Immature natural killer cell (primary cell): Measurements from ENCODE around the gene SYT3. TPM values are rescaled to one million over a fixed set of nuclear protein-coding genes. Genes with fewer than 3 reads are reported as not detected.
"Not testable (repeated sequence)": the region's sequence is repeated elsewhere in the genome, so short reads cannot be mapped to it uniquely, and the experiment has no call there.

Experiments used
- DNase-seq, 3 donors: peaks; one replicate each; pipeline ENCODE4 v3.0.0; 2022; ENCODE audit warnings: mixed read lengths in 1 of 3
- H3K27ac Mint-ChIP-seq, 6 donors: one replicate each; pipeline ENCODE4 v1.8.0; 2020; ENCODE audit warnings: mixed read lengths in 6 of 6, mild to moderate bottlenecking in 5 of 6, inconsistent platforms in 4 of 6, moderate library complexity in 3 of 6
- H3K27me3 Mint-ChIP-seq, 3 donors: one replicate each; pipeline ENCODE4 v1.8.0; 2020 to 2021; ENCODE audit warnings: low read depth in 3 of 3, mild to moderate bottlenecking in 3 of 3, mixed read lengths in 3 of 3, moderate library complexity in 3 of 3, inconsistent platforms in 1 of 3
- H3K36me3 Mint-ChIP-seq, 3 donors: one replicate each; pipeline ENCODE4 v1.8.0; 2020; ENCODE audit warnings: mixed read lengths in 3 of 3, inconsistent platforms in 2 of 3, mild to moderate bottlenecking in 2 of 3
- H3K4me1 Mint-ChIP-seq, 2 donors: one replicate each; pipeline ENCODE4 v1.8.0; 2020; ENCODE audit warnings: inconsistent platforms in 2 of 2, mild to moderate bottlenecking in 2 of 2, mixed read lengths in 2 of 2, moderate library complexity in 1 of 2
- H3K4me3 Mint-ChIP-seq, 5 donors: one replicate each; pipeline ENCODE4 v1.8.0; 2020; ENCODE audit warnings: mild to moderate bottlenecking in 5 of 5, mixed read lengths in 5 of 5, inconsistent platforms in 3 of 5, moderate library complexity in 3 of 5
- H3K9me3 Mint-ChIP-seq, 6 donors: one replicate each; pipeline ENCODE4 v1.8.0; 2020; ENCODE audit warnings: mild to moderate bottlenecking in 6 of 6, mixed read lengths in 6 of 6, inconsistent platforms in 4 of 6, moderate library complexity in 3 of 6
- polyA plus RNA-seq, 3 donors: library from polyadenylated mRNA; unstranded; fragments of 300-500 nt; fragmentation: Illumina TruSeq; gene quantifications; one replicate each; pipeline ENCODE4 v1.2.3, GENCODE V29; 2021

Gene SYT3
- polyA plus RNA-seq, 3 donors from 2014 or later, result 0.22 TPM; not detected in 2

DNA sequence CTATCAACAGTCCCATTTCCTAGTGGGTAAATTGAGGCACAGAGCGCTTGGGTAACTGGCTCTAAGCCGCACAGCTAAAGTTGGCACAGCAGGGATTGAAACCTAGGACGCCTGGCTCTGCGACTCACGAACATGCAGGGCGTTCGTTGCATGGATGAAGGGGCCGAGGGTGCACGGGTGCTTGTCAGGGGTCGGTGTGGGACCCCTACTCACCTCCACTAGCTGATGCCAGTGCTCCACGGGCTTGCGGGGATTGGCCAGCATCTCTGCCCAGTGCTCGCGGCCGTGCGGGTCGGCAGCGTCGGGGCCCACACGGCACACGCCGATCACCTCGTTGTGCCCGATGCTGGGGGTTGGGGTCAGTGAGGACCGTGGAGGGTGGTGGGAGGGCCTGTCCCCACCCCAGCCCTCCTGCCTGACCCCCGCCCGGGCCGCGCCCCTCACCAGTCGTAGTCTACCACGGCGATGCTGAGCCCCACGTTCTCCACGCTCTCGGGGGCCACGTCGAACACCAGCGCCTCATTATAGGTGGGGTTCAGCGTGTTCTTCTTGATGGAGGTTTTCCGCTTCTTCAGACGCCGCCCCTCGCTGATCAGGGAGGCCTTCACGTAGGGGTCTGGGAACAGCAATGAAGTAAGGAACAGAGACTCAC is 14.6 kb downstream of the SYT3 start:
- H3K9me3 Mint-ChIP-seq, result no peaks in the 10 kb centered on the region
- no peak overlapping the region for H3K27ac Mint-ChIP-seq
- peaks cover 0 to 7% (median 3%) of the 10 kb centered on the region in 3 donors for H3K27me3 Mint-ChIP-seq
- DNase-seq, result no peak
- no peaks in the 10 kb centered on the region for H3K4me1 Mint-ChIP-seq
- H3K36me3 Mint-ChIP-seq, result no peaks in the 10 kb centered on the region
- H3K4me3 Mint-ChIP-seq, result no peak overlapping the region

DNA sequence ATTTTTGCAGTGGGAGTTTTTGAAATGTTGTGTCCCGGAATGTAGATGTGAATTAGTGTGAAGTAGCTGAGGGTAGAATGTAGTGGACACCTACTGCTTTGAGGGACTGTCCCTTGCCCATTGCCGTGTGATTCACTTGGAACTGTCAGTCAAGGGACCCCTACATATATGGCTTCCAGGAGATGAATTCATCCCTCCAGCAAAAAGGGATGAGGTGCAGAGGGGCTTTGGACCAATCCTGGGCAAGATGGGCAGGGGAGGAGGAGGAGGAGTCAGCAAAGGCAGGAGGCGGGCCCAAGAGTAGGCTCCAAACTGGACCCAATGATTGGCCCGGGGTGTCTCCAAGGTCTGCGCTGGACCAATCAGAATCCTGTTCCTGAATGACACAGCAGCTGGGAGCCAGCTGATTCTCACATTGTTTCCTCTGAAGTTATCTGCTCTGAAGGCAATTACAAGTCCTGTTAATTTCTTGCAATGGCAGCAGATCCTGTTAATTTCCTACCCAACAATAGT is 19.2 kb downstream of the SYT3 start:
- not testable (repeated sequence) for H3K4me3 Mint-ChIP-seq, H3K4me1 Mint-ChIP-seq, H3K36me3 Mint-ChIP-seq, H3K9me3 Mint-ChIP-seq, H3K27ac Mint-ChIP-seq, DNase-seq
- H3K27me3 Mint-ChIP-seq, result peaks cover 0 to 12% (median 0%) of the 10 kb centered on the region in 3 donors

DNA sequence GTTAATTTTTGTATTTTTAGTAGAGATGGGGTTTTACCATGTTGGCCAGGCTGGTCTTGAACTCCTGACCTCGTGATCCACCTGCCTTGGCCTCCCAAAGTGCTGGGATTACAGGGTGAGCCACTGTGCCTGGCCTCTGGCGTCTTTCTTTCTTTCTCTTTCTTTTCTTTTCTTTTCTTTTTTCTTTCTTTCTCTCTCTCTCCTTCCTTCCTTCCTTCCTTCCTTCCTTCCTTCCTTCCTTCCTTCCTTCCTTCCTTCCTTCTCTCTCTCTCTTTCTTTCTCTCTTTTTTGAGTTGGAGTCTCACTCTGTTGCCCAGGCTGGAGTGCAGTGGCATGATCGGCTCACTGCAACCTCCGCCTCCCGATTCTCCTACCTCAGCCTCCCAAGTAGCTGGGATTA is 20.5 kb downstream of the SYT3 start:
- not testable (repeated sequence) for H3K9me3 Mint-ChIP-seq, H3K4me1 Mint-ChIP-seq, H3K4me3 Mint-ChIP-seq, H3K27ac Mint-ChIP-seq, DNase-seq, H3K27me3 Mint-ChIP-seq, H3K36me3 Mint-ChIP-seq

DNA sequence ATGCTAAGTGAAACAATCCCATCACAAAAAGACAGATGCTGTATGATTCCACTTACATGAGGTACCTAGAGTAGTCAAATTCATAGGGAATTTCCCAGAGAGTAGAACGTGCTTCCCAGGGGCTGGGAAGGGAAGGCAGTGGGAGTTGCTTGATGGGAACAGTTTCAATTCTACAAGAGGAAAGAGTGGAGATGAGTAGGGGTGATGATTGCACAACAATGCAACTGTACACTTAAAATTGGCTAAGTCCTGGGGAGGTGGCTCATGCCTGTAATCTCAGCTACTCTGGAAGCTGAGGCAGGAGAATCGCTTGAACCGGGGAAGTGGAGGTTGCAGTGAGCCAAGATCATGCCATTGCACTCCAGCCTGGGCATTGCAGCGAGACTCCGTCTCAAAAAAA is 21.3 kb downstream of the SYT3 start:
- not testable (repeated sequence) for H3K9me3 Mint-ChIP-seq, DNase-seq, H3K36me3 Mint-ChIP-seq, H3K27ac Mint-ChIP-seq, H3K27me3 Mint-ChIP-seq, H3K4me1 Mint-ChIP-seq, H3K4me3 Mint-ChIP-seq

DNA sequence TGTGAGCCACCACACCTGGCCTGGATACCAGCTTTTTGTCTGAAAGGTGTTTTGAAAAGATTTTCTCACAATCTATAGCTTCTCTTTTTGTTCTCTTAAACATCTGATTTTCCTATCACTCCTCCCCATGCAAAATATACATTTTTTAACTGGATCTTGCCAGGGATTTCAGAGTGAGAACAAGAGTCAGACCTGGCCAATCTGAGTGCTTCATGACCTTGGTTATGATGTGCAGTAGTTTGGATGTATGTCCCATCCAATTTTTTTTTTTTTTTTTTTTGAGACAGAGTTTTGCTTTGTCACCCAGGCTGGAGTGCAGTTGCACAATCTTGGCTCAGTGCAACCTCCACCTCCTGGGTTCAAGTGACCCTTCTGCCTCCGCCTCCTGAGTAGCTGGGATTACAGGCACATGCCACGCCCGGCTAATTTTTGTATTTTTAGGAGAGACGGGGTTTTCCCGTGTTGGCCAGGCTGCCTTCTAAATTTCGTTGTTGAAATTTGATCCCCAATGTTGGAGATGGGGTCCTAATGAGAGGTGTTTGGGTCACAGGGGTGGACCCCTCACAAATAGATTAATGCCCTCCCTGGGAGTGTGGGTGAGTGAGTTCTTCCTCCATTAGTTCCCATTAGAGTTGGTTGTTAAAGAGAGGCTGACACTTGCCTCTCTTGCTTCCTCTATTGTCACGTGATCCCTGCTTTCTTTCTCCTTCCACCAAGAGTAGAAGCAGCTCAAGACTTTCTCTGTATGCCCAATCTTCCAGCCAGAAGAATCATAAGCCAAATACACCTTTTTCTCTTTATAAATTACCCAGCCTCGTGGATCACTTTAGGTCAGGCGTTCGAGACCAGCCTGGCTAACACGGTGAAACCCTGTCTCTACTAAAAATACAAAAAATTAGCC is 26.9 kb downstream of the SYT3 start:
- not testable (repeated sequence) for H3K4me1 Mint-ChIP-seq, H3K4me3 Mint-ChIP-seq, H3K27ac Mint-ChIP-seq, DNase-seq, H3K9me3 Mint-ChIP-seq, H3K36me3 Mint-ChIP-seq
- H3K27me3 Mint-ChIP-seq, result peaks cover 0 to 15% (median 9%) of the 10 kb centered on the region in 3 donors

DNA sequence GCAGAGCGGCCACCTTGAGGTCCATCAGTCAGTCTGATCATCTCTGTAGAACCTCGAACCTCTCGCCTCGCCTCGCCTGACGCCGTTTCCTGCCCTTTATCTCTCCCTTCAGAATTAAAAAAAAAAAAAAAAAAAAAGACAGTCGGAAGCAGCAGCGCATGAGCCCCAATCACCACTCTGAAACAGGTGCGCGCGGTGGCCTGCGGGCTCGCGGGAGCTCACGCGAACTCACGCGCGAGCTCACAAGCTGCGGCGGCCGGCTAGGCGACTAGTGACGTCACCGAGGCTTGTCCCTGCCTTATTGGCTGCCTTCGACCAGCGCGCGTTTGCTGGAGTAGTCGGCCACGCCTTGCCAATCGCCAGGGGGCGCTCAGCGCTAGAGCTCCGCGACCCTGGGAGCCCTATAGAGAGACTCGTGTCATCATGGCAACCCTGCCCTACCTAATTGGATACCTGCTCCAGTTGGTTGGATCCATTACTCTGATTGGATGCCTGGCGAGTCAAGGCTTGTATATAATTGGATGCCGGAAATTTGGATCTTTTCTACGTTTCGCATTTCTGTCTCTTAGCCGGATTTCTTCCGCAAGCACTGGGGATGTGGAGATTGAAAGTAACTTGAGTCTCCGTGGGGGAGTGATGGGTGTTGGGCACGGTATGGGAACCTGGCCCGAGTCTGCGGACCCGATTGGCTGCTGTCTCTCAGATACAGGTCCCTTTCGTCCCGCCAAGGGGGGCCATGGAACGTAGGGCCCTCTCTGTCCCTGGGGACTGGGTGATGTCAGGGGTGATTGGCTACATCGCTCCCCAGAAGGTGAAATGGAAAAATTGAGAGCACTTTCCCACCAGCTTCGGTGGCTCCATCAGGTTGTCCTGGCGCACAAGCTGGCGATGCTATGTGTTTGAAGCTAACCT is 31.6 kb downstream of the SYT3 start:
- H3K4me1 Mint-ChIP-seq, result peaks cover 18 to 21% of the 10 kb centered on the region in 2 donors
- peak; percentile 52 to 63 (median 54) for DNase-seq
- H3K27me3 Mint-ChIP-seq, result peaks cover 0 to 17% (median 9%) of the 10 kb centered on the region in 3 donors
- H3K9me3 Mint-ChIP-seq, result peaks cover 0 to 10% (median 0%) of the 10 kb centered on the region in 6 donors
- H3K4me3 Mint-ChIP-seq, result peak overlapping the region in 4 of 5 donors; percentile 10 to 30 (median 22)
- no peaks in the 10 kb centered on the region for H3K36me3 Mint-ChIP-seq
- peak overlapping the region in 1 of 6 donors; percentile 46 for H3K27ac Mint-ChIP-seq

DNA sequence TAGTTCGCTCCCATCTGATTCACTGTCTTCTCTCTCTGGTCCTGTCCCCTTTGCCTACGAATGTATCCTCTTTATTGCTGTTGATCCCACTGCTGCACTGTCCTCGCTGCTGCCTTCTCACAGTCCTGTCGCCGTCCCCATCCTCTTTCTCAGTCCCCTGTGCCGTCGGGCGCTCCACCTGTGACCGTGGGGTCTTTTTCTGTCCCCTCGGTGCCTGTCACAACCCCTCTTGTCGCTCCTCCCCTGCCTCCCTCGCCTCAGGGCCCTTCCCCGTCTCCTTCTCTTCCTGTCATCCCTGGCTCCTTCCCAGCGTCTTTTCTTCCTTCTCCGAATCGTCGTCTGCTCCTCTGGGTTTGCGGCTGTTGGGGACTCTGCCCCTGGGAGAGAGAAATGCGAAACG is 32.3 kb downstream of the SYT3 start:
- peaks cover 0 to 19% (median 10%) of the 10 kb centered on the region in 3 donors for H3K27me3 Mint-ChIP-seq
- no peaks in the 10 kb centered on the region for H3K36me3 Mint-ChIP-seq
- H3K27ac Mint-ChIP-seq, result peak overlapping the region in 1 of 6 donors; percentile 11
- H3K4me1 Mint-ChIP-seq, result peaks cover 18 to 21% of the 10 kb centered on the region in 2 donors
- no peak for DNase-seq
- H3K9me3 Mint-ChIP-seq, result peaks cover 0 to 10% (median 0%) of the 10 kb centered on the region in 6 donors
- peak overlapping the region in 2 of 5 donors; percentile 21 for H3K4me3 Mint-ChIP-seq

DNA sequence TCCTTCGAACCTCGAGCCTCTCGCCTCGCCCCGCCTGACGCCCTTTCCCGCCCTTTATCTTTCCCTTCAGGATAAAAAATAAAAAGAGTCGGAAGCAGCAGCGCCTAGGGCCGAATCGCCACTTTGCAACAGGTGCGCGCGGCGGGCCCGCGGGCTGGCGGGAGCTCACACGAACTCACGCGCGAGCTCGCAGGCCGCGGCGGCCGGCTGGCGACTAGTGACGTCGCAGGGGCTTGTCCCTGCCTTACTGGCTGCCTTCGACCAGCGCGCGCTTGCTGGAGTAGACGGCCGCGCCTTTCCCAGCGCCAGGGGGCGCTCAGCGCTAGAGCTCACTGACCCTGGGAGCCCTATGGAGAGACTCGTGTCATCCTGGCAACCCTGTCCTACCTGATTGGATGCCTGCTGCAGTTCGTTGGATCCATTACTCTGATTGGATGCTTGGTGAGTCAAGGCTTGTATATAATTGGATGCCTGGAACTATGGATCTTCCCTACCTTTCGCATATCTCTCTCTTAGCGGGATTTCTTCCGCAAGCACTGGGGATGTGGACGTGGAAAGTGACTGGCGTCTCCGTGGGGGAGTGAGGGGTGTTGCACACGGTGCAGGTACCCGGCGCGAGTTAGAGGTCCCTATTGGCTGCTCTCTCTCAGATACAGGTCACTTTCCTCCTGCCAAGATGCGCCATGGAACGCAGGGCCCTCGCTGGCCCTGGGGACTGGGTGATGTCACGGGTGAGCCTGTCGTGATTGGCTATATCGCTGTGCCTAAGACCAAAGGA is 33.4 kb downstream of the SYT3 start:
- not testable (repeated sequence) for H3K27ac Mint-ChIP-seq, H3K9me3 Mint-ChIP-seq, DNase-seq, H3K4me3 Mint-ChIP-seq, H3K36me3 Mint-ChIP-seq
- Mint-ChIP-seq H3K4me1 (peaks cover 18 to 21% of the 10 kb centered on the region in 2 donors), H3K27me3 (peaks cover 0 to 21% (median 6%) of the 10 kb centered on the region in 3 donors)

DNA sequence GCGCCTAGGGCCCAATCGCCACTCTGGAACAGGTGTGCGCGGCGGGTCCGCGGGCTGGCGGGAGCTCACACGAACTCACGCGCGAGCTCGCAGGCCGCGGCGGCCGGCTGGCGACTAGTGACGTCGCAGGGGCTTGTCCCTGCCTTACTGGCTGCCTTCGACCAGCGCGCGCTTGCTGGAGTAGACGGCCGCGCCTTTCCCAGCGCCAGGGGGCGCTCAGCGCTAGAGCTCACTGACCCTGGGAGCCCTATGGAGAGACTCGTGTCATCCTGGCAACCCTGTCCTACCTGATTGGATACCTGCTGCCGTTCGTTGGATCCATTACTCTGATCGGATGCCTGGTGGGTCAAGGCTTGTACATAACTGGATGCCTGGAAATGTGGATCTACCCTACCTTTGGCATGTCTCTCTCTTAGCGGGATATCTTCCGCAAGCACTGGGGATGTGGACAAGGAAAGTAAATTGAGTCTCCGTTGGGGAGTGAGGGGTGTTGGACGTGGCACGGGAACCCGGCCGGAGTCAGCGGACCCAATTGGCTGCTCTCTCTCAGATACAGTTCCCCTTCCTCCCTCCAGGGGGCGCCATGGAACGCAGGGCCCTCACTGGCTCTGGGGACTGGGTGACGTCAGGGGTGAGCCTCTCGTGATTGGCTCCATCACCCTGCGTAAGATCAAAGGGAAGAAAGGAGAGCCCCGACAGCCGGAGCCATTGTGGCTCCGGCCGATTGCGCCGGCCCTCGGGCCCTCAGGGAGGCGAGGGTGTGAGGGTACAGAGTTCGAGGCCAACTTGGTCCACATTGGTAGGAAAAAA is 35.2 kb downstream of the SYT3 start:
- peaks cover 18 to 21% of the 10 kb centered on the region in 2 donors for H3K4me1 Mint-ChIP-seq
- H3K9me3 Mint-ChIP-seq, H3K27ac Mint-ChIP-seq, DNase-seq, H3K36me3 Mint-ChIP-seq, H3K4me3 Mint-ChIP-seq: not testable (repeated sequence)
- H3K27me3 Mint-ChIP-seq, result peaks cover 0 to 13% (median 13%) of the 10 kb centered on the region in 3 donors

DNA sequence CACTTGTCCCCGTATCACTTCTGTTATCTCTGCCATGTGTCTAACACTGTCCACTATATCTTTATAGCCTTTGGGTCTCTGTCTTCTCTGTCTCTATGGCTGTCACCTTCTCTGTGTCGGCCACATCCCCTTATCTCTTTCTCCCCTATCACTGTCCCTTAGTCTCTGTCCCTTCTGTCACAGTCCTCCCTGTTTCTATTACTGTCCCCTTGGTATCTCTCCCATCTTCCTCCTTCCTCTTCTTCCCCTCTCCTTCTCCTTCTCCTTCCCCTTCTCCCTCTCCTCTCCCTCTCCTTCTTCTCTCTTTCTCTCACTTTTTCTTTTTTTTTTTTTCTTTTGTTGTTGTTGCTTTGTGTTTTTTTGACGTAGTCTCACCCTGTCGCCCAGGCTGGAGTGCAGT is 36.7 kb downstream of the SYT3 start:
- peaks cover 2 to 10% (median 9%) of the 10 kb centered on the region in 3 donors for H3K27me3 Mint-ChIP-seq
- DNase-seq, result no peak
- H3K27ac Mint-ChIP-seq, result no peak overlapping the region

DNA sequence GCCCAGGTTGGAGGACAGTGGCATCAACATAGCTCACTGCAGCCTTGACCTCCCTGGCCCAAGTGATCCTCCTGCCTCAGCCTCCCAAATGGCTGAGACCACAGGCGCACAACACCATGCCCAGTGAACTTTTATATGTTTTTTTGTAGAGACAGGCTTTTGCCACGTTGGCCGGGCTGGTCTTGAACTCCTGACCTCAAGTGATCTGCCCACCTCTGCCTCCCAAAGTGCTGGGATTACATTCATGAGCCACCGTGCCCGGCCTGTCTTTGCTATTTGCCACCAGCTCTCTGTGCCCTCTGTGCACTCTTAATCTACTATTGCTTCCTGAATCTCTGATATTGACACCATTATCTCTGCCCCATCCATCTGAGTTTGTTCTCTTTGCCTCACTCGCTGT is 37.2 kb downstream of the SYT3 start:
- Mint-ChIP-seq H3K27me3 (peaks cover 2 to 10% (median 7%) of the 10 kb centered on the region in 3 donors), H3K27ac (no peak overlapping the region), H3K4me3 (no peak overlapping the region), H3K9me3 (peaks cover 0 to 4% (median 0%) of the 10 kb centered on the region in 6 donors), H3K36me3 (no peaks in the 10 kb centered on the region), H3K4me1 (peaks cover 6 to 8% of the 10 kb centered on the region in 2 donors)
- DNase-seq, result no peak

More for the DNA sequence above, 36.7 kb downstream of the SYT3 start:
- Mint-ChIP-seq H3K4me3 (no peak overlapping the region), H3K9me3 (peaks cover 0 to 4% (median 0%) of the 10 kb centered on the region in 6 donors), H3K4me1 (peaks cover 10 to 13% of the 10 kb centered on the region in 2 donors), H3K36me3 (no peaks in the 10 kb centered on the region)

DNA sequence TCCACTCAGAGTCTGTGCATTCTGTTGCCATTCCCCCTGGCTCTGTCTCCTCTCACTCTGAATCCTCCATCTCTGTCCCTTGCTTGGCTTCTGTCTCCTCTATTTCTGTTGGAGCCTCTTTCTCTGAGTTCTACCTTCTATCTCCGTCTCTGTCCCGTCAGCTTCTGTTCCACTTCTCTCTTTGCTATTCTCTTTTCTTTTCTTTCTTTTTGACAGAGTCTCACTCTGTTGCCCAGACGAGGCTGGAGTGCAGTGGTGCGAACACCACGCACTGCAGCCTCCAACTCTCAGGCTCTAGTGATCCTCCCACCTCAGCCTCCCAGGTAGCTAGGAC is 37.6 kb downstream of the SYT3 start:
- no peak for DNase-seq
- Mint-ChIP-seq H3K27me3 (peaks cover 2 to 10% (median 4%) of the 10 kb centered on the region in 3 donors), H3K36me3 (no peaks in the 10 kb centered on the region), H3K27ac (no peak overlapping the region), H3K4me1 (peaks cover 1 to 4% of the 10 kb centered on the region in 2 donors), H3K9me3 (peaks cover 0 to 4% (median 0%) of the 10 kb centered on the region in 6 donors), H3K4me3 (no peak overlapping the region)
